AG09319 (cell line): ENCODE measurements around the gene KRT36.

Experiments used
- DNase-seq: peaks from one replicate; pipeline ENCODE4 v3.0.0-alpha.2; 2010; ENCODE audit warnings: low read depth; ENCODE audit errors: extremely low read depth
- TF ChIP-seq, protein P1 (sequence below): IDR thresholded peaks from 2 replicates; pipeline ENCODE4 v1.5.1; 2011; ENCODE audit warnings: low read depth, mild to moderate bottlenecking, inconsistent platforms, low read length, moderate library complexity

Gene KRT36

GRCh38 chr17:41513168-41513547 lies 23.4 kb upstream of the KRT36 start:
- TF ChIP-seq, protein P1, sequence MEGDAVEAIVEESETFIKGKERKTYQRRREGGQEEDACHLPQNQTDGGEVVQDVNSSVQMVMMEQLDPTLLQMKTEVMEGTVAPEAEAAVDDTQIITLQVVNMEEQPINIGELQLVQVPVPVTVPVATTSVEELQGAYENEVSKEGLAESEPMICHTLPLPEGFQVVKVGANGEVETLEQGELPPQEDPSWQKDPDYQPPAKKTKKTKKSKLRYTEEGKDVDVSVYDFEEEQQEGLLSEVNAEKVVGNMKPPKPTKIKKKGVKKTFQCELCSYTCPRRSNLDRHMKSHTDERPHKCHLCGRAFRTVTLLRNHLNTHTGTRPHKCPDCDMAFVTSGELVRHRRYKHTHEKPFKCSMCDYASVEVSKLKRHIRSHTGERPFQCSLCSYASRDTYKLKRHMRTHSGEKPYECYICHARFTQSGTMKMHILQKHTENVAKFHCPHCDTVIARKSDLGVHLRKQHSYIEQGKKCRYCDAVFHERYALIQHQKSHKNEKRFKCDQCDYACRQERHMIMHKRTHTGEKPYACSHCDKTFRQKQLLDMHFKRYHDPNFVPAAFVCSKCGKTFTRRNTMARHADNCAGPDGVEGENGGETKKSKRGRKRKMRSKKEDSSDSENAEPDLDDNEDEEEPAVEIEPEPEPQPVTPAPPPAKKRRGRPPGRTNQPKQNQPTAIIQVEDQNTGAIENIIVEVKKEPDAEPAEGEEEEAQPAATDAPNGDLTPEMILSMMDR: no peak
- no peak for DNase-seq

GRCh38 chr17:41512546-41513167 lies 22.9 kb upstream of the KRT36 start:
- no peak for DNase-seq
- TF ChIP-seq, protein P1: no peak

- DNase-seq: no peak
- TF ChIP-seq, protein P1: no peak
These were observed 22.0 kb upstream of the KRT36 start for GRCh38 chr17:41511716-41512115.

DNA sequence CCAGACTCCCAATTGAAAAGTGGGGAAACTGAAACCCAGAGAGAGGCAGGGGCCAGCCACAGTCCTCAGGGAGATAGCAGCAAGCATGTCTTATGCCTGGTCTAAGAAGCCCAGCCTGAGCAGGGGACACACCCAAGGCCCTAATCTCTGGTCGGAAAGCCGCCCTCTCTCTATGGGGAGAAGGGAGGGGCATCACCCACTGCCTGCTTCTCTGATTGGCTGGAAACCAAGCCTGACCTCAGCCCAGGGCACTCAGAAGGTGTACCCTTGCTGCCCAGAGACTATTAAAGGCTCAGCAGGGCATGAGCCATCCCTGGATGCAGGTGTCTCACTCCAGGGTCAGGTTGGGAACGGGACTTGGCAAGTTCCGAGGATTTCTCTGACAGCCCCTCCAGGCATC lies 21.4 kb upstream of the KRT36 start:
- TF ChIP-seq, protein P1: no peak
- no peak for DNase-seq

GRCh38 chr17:41510251-41511065 lies 20.7 kb upstream of the KRT36 start:
- TF ChIP-seq, protein P1: no peak
- DNase-seq: no peak

DNA sequence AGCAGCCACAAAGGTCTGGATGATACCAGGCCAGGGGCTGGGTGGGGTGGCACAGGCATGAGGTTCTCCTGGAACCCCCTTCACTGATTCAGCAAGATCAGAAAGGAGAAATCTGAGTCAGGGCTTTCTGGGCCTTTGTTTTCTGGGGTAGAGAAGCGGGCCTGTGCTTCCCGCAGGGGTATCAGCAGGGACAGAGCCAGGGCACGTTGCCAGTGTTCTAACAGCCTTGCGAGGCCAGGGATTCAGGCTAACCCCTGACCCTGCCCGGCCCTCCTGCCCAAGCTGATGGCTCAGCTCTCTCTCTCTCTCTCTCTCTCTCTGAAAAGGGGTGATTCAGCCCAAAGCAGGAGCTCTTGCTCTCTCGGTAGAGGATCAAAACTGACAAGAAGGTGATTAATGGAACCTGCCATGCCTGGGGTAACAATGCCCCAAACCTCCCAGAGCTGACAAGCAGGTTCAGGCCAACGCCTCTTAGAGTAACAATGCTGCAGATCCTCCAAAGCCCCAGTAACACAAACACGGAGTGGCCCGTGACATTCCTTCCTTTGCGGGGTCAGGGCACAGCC lies 17.7 kb upstream of the KRT36 start:
- TF ChIP-seq, protein P1: no peak
- no peak for DNase-seq
